Neural crest cell (in vitro differentiated cells): ENCODE data around the gene RRP15. TPM values are rescaled to one million over a fixed set of nuclear protein-coding genes. Genes with fewer than 3 reads are reported as not detected.

Source experiments
- DNase-seq: peaks from one replicate; pipeline ENCODE4 v3.0.0; 2021; ENCODE audit warnings: low read depth, mixed read lengths, low spot score
- H3K27ac Mint-ChIP-seq: one replicate; pipeline ENCODE4 v1.8.0; 2021; ENCODE audit warnings: mild to moderate bottlenecking, mixed read lengths; ENCODE audit not compliant: unreplicated experiment
- H3K27me3 Mint-ChIP-seq: 2 replicates; pipeline ENCODE4 v1.8.0; 2021; ENCODE audit warnings: low read depth, mild to moderate bottlenecking, mixed read lengths
- H3K36me3 Mint-ChIP-seq: 2 replicates; pipeline ENCODE4 v1.8.0; 2021; ENCODE audit warnings: low read depth, mild to moderate bottlenecking, mixed read lengths
- H3K4me1 Mint-ChIP-seq: 2 replicates; pipeline ENCODE4 v1.8.0; 2021; ENCODE audit warnings: mixed read lengths
- H3K4me3 Mint-ChIP-seq: one replicate; pipeline ENCODE4 v1.8.0; 2021; ENCODE audit warnings: mild to moderate bottlenecking, mixed read lengths
- H3K9me3 Mint-ChIP-seq: 2 replicates; pipeline ENCODE4 v1.8.0; 2021; ENCODE audit warnings: mixed read lengths
- CTCF ChIP-seq: fragments of 200-600 bp; sonication (generic); conservative IDR thresholded peaks from 2 replicates; pipeline ENCODE4 v1.5.0; 2021; ENCODE audit warnings: antibody characterized with exemption, mild to moderate bottlenecking
- total RNA-seq: library from RNA; stranded (reverse); gene quantifications from 2 replicates; pipeline ENCODE4 v1.2.1, GENCODE V29; 2021

RRP15 gene
- total RNA-seq, 1 donor from 2014 or later = 34.9 TPM

GRCh38 chr1:218323568-218324225 is 38.6 kb downstream of the RRP15 start:
- peaks cover 8% of the 10 kb centered on the region for H3K36me3 Mint-ChIP-seq
- H3K9me3 Mint-ChIP-seq = no peaks in the 10 kb centered on the region
- peaks cover 8% of the 10 kb centered on the region for H3K4me1 Mint-ChIP-seq
- no peak overlapping the region for H3K4me3 Mint-ChIP-seq
- H3K27me3 Mint-ChIP-seq = no peaks in the 10 kb centered on the region
- no peak overlapping the region for H3K27ac Mint-ChIP-seq
- no peak for TF ChIP-seq CTCF
- no peak for DNase-seq

DNA sequence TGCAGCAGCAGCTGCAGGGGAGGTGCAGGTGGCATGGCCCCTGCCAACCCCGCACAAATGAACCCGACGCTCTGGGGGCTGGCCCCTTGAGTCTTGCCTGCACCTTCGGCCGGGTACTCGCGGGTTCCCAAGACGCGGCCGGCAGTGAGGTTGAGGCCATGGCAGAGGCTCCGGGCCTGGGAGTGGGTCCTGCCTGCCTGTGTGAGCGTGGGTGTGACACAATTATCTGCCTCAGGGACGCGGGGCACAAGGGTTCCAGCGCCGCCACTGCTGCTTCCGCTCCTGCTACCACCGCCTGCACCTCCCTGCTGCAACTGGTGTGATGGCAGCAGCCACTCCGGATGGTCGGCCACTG is 39.1 kb downstream of the RRP15 start:
- H3K36me3 Mint-ChIP-seq = peaks cover 8% of the 10 kb centered on the region
- no peaks in the 10 kb centered on the region for H3K9me3 Mint-ChIP-seq
- DNase-seq = no peak
- H3K4me1 Mint-ChIP-seq = peaks cover 8% of the 10 kb centered on the region
- TF ChIP-seq CTCF = no peak
- no peaks in the 10 kb centered on the region for H3K27me3 Mint-ChIP-seq
- H3K4me3 Mint-ChIP-seq = no peak overlapping the region
- no peak overlapping the region for H3K27ac Mint-ChIP-seq

DNA sequence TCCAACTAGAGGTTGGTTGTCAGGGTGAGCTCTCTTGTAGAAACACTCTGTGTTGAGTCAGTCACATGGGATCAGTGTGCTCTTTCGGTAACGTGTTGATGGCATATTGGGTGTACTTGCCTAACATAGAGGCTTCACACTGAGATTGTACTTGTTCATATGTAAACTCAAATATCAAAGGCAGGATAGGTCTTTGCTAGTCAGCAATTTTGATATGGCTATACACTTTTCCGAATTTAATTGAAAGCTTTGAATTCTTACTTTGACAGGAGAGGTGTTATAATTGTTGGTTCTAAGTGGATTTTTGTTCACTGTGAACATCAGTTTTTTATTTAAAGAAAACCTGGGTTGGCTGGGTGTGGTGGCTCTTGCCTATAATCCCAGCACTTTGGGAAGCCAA is 43.7 kb downstream of the RRP15 start:
- peaks cover 4% of the 10 kb centered on the region for H3K36me3 Mint-ChIP-seq
- H3K27ac Mint-ChIP-seq = no peak overlapping the region
- H3K27me3 Mint-ChIP-seq = no peaks in the 10 kb centered on the region
- peaks cover 4% of the 10 kb centered on the region for H3K4me1 Mint-ChIP-seq
- no peaks in the 10 kb centered on the region for H3K9me3 Mint-ChIP-seq
- no peak for TF ChIP-seq CTCF
- no peak overlapping the region for H3K4me3 Mint-ChIP-seq
- DNase-seq = no peak

GRCh38 chr1:218330043-218330623 is 45.0 kb downstream of the RRP15 start:
- no peak overlapping the region for H3K27ac Mint-ChIP-seq
- peak; percentile 89 for TF ChIP-seq CTCF
- no peaks in the 10 kb centered on the region for H3K27me3 Mint-ChIP-seq
- no peak for DNase-seq
- H3K9me3 Mint-ChIP-seq = no peaks in the 10 kb centered on the region
- peaks cover 1% of the 10 kb centered on the region for H3K36me3 Mint-ChIP-seq
- peaks cover 4% of the 10 kb centered on the region for H3K4me1 Mint-ChIP-seq
- no peak overlapping the region for H3K4me3 Mint-ChIP-seq

GRCh38 chr1:218332416-218332815 is 47.3 kb downstream of the RRP15 start:
- TF ChIP-seq CTCF = no peak
- H3K36me3 Mint-ChIP-seq = no peaks in the 10 kb centered on the region
- no peaks in the 10 kb centered on the region for H3K27me3 Mint-ChIP-seq
- no peak for DNase-seq
- H3K4me3 Mint-ChIP-seq = no peak overlapping the region
- no peak overlapping the region for H3K27ac Mint-ChIP-seq
- no peaks in the 10 kb centered on the region for H3K9me3 Mint-ChIP-seq
- H3K4me1 Mint-ChIP-seq = peaks cover 10% of the 10 kb centered on the region
